ENCODE measurements around the gene GABRG2. TPM values are rescaled to one million over a fixed set of nuclear protein-coding genes. Genes with fewer than 3 reads are reported as not detected.

The GABRG2 gene
- total RNA-seq, 1 donor from 2014 or later, result not detected

GRCh38 chr5:162091336-162091735 lies 23.8 kb downstream of the GABRG2 start:
- Histone ChIP-seq H3K9me3 (no peaks in the 10 kb centered on the region), H3K27me3 (ENCODE audit: low read depth) (no peaks in the 10 kb centered on the region)
- no peak for DNase-seq

GRCh38 chr5:162096448-162096847 lies 28.9 kb downstream of the GABRG2 start:
- ATAC-seq, result no peak
- no peaks in the 10 kb centered on the region for H3K27me3 ChIP-seq (ENCODE audit: low read depth)
- no peak for DNase-seq
- no peak overlapping the region for H3K4me3 ChIP-seq
- H3K9me3 ChIP-seq, result no peaks in the 10 kb centered on the region
- H3K4me1 ChIP-seq, result no peaks in the 10 kb centered on the region
- no peaks in the 10 kb centered on the region for H3K36me3 ChIP-seq
- no peak overlapping the region for H3K27ac ChIP-seq
- TF ChIP-seq CTCF (IDR thresholded peaks at IDR 0.05), result no peak
- intact Hi-C loops (cut with DNase I), result no loop called here

More at GRCh38 chr5:162091336-162091735, 23.8 kb downstream of the GABRG2 start:
- ATAC-seq, result no peak
- Histone ChIP-seq H3K36me3 (no peaks in the 10 kb centered on the region), H3K27ac (no peak overlapping the region), H3K4me1 (no peaks in the 10 kb centered on the region), H3K4me3 (no peak overlapping the region)
- TF ChIP-seq CTCF (IDR thresholded peaks at IDR 0.05), result no peak
- intact Hi-C loops (cut with DNase I), result no loop called here

- TF ChIP-seq CTCF (IDR thresholded peaks at IDR 0.05), result no peak
- Histone ChIP-seq H3K9me3 (no peaks in the 10 kb centered on the region), H3K36me3 (no peaks in the 10 kb centered on the region), H3K27me3 (ENCODE audit: low read depth) (no peaks in the 10 kb centered on the region), H3K27ac (no peak overlapping the region), H3K4me1 (no peaks in the 10 kb centered on the region), H3K4me3 (no peak overlapping the region)
- ATAC-seq (no peak), DNase-seq (no peak)
- intact Hi-C loops (cut with DNase I), result no loop called here
Measured at GRCh38 chr5:162107591-162107990, 40.0 kb downstream of the GABRG2 start.

GRCh38 chr5:162119801-162120200 lies 52.2 kb downstream of the GABRG2 start:
- ATAC-seq (no peak), DNase-seq (no peak)
- no peak for TF ChIP-seq CTCF (IDR thresholded peaks at IDR 0.05)
- no peak overlapping the region for H3K4me3 ChIP-seq
- intact Hi-C loops (cut with DNase I), result no loop called here
- no peak overlapping the region for H3K27ac ChIP-seq
- no peaks in the 10 kb centered on the region for H3K9me3 ChIP-seq
- H3K36me3 ChIP-seq, result no peaks in the 10 kb centered on the region
- H3K27me3 ChIP-seq (ENCODE audit: low read depth), result no peaks in the 10 kb centered on the region
- H3K4me1 ChIP-seq, result no peaks in the 10 kb centered on the region

- intact Hi-C loops (cut with DNase I), result no loop called here
- no peak overlapping the region for H3K27ac ChIP-seq
- no peak overlapping the region for H3K4me3 ChIP-seq
- no peaks in the 10 kb centered on the region for H3K4me1 ChIP-seq
- no peaks in the 10 kb centered on the region for H3K27me3 ChIP-seq (ENCODE audit: low read depth)
- ATAC-seq (no peak), DNase-seq (no peak)
- no peak for TF ChIP-seq CTCF (IDR thresholded peaks at IDR 0.05)
- H3K36me3 ChIP-seq, result no peaks in the 10 kb centered on the region
- H3K9me3 ChIP-seq, result no peaks in the 10 kb centered on the region
Measured at GRCh38 chr5:162128117-162128516, 60.5 kb downstream of the GABRG2 start.

- no peak for TF ChIP-seq CTCF (IDR thresholded peaks at IDR 0.05)
- intact Hi-C loops (cut with DNase I), result no loop called here
- H3K4me1 ChIP-seq, result no peaks in the 10 kb centered on the region
- no peak for ATAC-seq
- no peaks in the 10 kb centered on the region for H3K9me3 ChIP-seq
- no peak overlapping the region for H3K4me3 ChIP-seq
- no peaks in the 10 kb centered on the region for H3K36me3 ChIP-seq
- no peaks in the 10 kb centered on the region for H3K27me3 ChIP-seq (ENCODE audit: low read depth)
- no peak overlapping the region for H3K27ac ChIP-seq
- DNase-seq, result no peak
Measured at GRCh38 chr5:162132348-162132747, 64.8 kb downstream of the GABRG2 start.

Measured in lower lobe of right lung (tissue), 2 donors.